Measurements from ENCODE around the gene MYO16.

MYO16 gene

DNA sequence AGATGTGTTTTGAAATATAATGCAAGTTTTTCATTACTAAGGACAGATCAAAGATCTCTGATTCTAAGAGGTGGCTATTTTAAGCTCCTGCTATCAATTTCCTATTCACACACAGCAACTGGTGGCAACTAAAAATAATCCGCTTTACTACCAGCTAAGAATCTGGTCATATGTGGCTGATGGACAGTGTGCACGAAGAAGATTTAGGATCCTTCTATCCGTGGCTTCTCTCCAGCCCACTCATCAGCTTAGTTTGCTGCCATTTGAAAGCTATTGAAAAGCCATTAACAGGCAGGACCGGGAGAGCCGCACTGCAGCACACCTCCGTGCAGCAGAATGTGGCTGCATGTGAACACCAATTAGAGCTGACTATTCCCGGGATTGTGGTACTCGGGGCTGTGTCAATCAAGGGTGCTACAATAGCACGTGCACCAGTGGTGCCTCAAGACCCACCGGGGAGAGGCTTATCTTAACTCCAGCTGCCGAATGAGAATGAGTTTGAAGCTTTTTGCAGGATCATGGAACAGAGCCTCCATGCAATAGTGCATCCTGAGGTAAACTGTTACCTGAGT, at the start of gene MYO16:
TSS of gene MYO16 (plus strand) at position 431 of the 572 bp plus-strand sequence. CDS start 234 bp downstream, outside the sequence.
- H3K36me3 Mint-ChIP-seq (ENCODE audit: low read depth), result no peaks in the 10 kb centered on the region
- DNase-seq, result no peak
- no peak within 1 kb of the TSS for H3K27ac Mint-ChIP-seq
- no peaks in the 10 kb centered on the region for H3K4me1 Mint-ChIP-seq (ENCODE audit: low read depth)
- peaks cover 7% of the 10 kb centered on the region for H3K9me3 Mint-ChIP-seq
- no peak within 1 kb of the TSS for H3K4me3 Mint-ChIP-seq
- H3K27me3 Mint-ChIP-seq, result no peaks in the 10 kb centered on the region

DNA sequence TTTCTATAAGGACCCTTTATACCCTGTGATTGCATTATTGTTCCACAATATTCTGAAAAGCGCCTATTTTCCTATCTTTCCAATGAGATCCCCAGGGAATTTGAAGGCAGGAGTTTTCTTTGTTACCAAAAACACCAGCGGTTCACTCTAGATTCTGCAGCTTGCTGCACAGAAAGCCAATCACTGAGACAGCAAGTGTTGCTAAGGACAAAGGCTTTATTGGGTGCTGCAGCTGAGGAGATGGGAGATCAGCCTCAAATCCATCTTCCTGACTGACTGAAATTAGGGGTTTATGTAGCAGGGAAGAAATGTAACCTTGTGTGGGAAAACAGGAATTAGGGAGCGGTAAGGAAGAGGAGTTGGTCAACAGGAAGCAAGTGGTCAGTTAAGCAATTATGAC, 42.6 kb upstream of the MYO16 start:
- Mint-ChIP-seq H3K27ac (no peak overlapping the region), H3K36me3 (ENCODE audit: low read depth) (no peaks in the 10 kb centered on the region), H3K27me3 (peaks cover 8% of the 10 kb centered on the region), H3K4me1 (ENCODE audit: low read depth) (no peaks in the 10 kb centered on the region), H3K9me3 (peaks cover 8% of the 10 kb centered on the region), H3K4me3 (no peak overlapping the region)
- no peak for DNase-seq

DNA sequence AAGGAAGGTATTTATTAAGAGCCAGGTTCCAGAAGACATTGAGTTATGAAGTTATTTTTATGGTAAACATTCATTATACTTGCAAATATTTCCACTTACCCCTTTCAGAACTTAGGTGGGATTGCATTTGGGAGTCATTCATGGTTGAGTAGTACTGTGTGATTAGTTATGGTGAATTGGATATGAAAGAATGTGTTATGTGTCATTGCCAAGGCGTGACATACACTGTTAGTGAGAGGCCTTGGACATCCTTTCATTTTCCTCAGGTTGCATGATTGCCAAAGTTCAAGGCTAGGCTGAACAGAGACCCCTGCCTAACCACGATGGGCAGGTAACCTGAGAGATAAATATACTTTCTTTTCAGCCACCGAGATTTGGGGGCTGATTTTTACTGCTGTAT, 40.9 kb upstream of the MYO16 start:
- Mint-ChIP-seq H3K9me3 (peaks cover 8% of the 10 kb centered on the region), H3K36me3 (ENCODE audit: low read depth) (no peaks in the 10 kb centered on the region), H3K27me3 (peaks cover 3% of the 10 kb centered on the region), H3K4me3 (no peak overlapping the region), H3K4me1 (ENCODE audit: low read depth) (no peaks in the 10 kb centered on the region), H3K27ac (no peak overlapping the region)
- no peak for DNase-seq

DNA sequence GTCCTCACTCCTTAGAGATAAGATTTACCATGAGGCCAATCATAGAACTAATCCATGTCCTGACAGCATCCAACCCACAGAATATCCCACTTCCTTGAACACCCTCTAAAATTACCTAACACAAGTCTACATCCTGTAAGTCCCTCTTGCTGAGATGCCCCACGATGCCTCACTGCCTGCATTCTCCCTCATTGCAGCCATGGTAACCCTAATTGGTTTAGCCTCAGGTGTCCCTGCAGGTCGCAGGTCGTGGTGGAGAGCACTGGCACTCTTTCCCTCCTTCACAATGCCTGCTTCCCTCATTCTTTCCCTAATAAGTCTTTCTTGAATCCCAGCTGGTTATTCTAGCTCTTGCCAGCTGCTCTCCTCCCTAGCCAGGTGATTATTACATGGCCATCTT, 35.3 kb upstream of the MYO16 start:
- Mint-ChIP-seq H3K4me3 (no peak overlapping the region), H3K9me3 (no peaks in the 10 kb centered on the region), H3K36me3 (ENCODE audit: low read depth) (no peaks in the 10 kb centered on the region), H3K4me1 (ENCODE audit: low read depth) (no peaks in the 10 kb centered on the region), H3K27ac (no peak overlapping the region), H3K27me3 (peaks cover 17% of the 10 kb centered on the region)
- no peak for DNase-seq

DNA sequence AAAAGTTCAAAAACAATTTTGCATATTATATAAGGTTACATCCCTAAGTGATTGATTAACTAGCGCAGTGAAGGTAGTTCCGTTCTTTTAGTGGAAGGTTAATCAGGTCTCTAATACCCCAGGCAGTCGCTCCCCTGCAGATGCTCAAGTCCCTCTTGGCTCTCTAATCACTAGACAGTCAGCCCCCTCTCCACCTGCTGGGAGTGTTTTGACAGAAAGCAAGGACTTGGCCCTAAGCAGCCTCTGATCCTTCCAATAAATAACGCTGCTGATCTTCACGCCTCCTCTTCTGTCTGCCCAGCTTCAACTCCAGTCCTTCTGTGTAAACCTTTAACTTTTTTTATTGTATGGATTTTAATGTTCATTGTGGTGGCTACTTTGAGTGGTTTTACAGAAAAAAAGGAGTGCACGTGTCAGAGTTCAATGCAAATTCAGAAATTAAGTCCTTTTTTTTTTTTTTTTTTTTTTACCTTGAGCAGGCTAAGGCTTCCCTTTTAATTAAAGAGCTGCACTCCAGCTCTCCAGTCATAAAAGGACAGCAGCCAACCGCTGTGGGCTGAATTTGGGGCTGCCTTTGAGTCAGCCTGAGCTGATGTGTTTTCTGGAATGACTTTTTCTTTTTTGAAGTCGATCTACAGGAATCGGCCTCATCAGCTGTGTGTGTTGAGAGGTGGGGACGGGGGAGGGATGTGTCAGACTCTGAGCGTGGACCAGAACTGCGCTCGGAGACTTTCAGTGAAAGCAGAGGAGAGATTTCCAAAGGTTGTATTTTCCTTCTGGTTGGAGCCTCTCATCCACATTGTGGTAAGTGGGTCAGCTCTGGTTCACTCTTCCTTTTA, 33.8 kb upstream of the MYO16 start:
- Mint-ChIP-seq H3K4me1 (ENCODE audit: low read depth) (no peaks in the 10 kb centered on the region), H3K36me3 (ENCODE audit: low read depth) (no peaks in the 10 kb centered on the region), H3K27ac (no peak overlapping the region), H3K4me3 (no peak overlapping the region), H3K9me3 (peaks cover 5% of the 10 kb centered on the region), H3K27me3 (peaks cover 15% of the 10 kb centered on the region)
- DNase-seq, result no peak

DNA sequence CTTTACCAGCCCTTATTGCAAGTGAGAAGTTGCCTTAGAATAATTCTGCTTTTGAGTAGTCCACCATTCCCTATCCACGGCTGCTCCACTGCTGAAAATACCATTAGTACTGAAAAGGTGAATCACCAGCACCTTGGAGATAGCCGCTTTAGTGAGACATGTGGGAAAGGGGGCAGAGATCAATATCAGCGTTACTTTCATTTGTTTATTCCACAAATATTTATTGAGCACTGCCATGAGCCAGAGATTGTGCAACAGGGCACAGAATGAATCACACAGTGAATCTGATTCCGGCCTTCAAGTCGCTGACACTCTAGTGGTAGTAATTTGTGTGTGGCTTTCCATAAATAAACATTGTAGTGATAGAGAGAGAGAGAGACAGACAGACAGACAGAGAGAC, 31.5 kb upstream of the MYO16 start:
- Mint-ChIP-seq H3K9me3 (peaks cover 10% of the 10 kb centered on the region), H3K27me3 (peaks cover 15% of the 10 kb centered on the region), H3K36me3 (ENCODE audit: low read depth) (no peaks in the 10 kb centered on the region), H3K4me1 (ENCODE audit: low read depth) (no peaks in the 10 kb centered on the region), H3K27ac (no peak overlapping the region), H3K4me3 (no peak overlapping the region)
- DNase-seq, result no peak

DNA sequence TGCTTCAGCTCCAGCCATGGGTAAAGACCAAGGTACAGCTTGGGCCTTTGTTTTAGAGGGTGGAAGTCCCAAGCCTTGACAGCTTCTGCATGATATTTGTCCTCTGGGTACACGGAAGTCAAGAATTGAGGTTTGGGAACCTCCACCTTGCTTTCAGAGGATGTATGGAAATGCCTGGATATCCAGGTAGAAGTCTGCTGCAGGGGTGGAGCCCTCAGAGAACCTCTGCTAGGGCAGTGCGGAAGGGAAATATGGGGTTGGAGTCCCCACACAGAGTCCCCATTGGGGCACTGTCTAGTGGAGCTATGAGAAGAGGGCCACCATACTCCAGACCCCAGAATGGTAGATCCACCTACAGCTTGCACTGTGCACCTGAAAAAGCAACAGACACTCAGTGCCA, 23.0 kb upstream of the MYO16 start:
- no peaks in the 10 kb centered on the region for H3K36me3 Mint-ChIP-seq (ENCODE audit: low read depth)
- no peaks in the 10 kb centered on the region for H3K4me1 Mint-ChIP-seq (ENCODE audit: low read depth)
- DNase-seq, result no peak
- H3K27me3 Mint-ChIP-seq, result peaks cover 5% of the 10 kb centered on the region
- no peak overlapping the region for H3K4me3 Mint-ChIP-seq
- peaks cover 20% of the 10 kb centered on the region for H3K9me3 Mint-ChIP-seq
- no peak overlapping the region for H3K27ac Mint-ChIP-seq

DNA sequence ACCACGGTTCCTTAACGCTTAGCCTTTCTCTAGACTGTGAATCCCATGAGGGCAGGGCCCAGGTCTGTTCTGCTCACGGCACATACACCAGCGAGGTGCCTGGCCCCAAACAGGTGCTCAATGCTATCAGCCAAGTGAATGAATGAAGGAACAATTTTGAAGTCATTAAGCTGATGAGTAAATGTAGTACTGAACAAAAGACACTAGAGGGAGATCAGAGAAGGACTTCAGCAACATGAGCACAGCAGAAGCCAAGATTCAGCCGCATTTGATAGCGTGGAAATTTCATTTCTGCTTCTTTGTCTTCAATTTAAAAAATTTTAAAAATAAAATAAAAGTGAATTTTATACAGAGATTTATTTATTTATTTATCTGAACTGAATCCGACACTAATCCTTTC, 20.1 kb upstream of the MYO16 start:
- Mint-ChIP-seq H3K4me1 (ENCODE audit: low read depth) (no peaks in the 10 kb centered on the region), H3K9me3 (peaks cover 15% of the 10 kb centered on the region), H3K36me3 (ENCODE audit: low read depth) (no peaks in the 10 kb centered on the region), H3K27ac (no peak overlapping the region), H3K27me3 (peaks cover 5% of the 10 kb centered on the region), H3K4me3 (no peak overlapping the region)
- DNase-seq, result no peak

DNA sequence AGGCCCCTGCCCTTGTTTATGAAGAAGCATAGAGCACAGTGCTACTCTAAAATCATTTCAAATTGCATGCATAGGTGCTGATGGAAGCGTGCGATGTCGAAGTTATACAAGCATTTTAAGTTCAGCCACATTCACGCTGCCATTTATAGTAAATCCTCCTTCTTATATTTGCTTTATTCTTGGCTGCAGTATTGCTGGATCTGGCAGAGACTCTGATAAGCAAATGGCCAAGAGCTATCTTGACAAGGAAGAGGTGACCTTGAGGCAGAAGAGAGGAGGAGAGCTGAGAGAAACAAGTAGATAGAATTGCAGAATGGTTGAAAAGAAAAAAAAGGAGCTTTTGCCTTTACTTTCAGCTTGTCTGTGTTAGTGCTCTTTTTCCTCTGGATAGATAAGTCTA, 18.9 kb upstream of the MYO16 start:
- DNase-seq, result no peak
- H3K36me3 Mint-ChIP-seq (ENCODE audit: low read depth), result no peaks in the 10 kb centered on the region

DNA sequence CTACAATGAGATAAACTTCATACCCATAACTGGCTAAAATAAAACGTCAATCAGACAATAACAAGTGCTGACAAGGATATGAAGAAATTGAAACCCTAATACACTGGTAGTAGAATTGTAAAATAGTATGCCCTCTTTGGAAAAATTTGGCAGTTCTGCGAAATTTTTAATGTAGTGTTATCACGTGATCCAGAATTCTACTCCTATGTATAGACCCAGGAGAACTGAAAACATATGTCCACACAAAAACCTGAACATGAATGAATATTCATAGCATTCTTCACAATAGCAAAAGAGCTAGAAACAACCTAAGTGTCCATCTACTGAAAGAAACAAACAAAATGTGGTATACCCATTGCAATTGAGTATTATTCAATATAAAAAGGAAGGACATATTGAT, 14.2 kb upstream of the MYO16 start:
- Mint-ChIP-seq H3K27me3 (no peaks in the 10 kb centered on the region), H3K9me3 (no peaks in the 10 kb centered on the region), H3K4me1 (ENCODE audit: low read depth) (no peaks in the 10 kb centered on the region), H3K27ac (no peak overlapping the region), H3K4me3 (no peak overlapping the region), H3K36me3 (ENCODE audit: low read depth) (no peaks in the 10 kb centered on the region)
- DNase-seq, result no peak

More for the DNA sequence above, 18.9 kb upstream of the MYO16 start:
- H3K27ac Mint-ChIP-seq, result no peak overlapping the region
- peaks cover 5% of the 10 kb centered on the region for H3K27me3 Mint-ChIP-seq
- H3K9me3 Mint-ChIP-seq, result peaks cover 15% of the 10 kb centered on the region
- no peaks in the 10 kb centered on the region for H3K4me1 Mint-ChIP-seq (ENCODE audit: low read depth)
- no peak overlapping the region for H3K4me3 Mint-ChIP-seq

DNA sequence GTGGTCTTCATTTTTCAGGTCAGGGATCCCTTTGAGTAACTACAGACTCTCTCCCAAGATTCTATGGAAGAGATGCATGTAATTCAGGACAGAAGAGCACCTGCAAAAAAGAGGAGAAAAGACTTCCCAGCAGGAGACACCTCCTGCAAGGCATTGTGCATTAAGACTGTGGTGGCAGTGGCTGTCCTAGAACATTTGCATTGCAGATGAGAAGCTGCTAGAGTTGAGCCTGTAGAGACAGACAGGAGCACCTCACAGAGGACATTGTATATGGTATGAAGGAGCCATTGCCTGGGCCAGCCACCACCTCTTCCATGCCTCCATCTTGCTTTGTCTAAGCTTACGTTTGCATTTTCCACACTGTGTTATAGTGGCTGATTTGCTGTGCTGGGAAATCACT, 11.2 kb upstream of the MYO16 start:
- no peaks in the 10 kb centered on the region for H3K9me3 Mint-ChIP-seq
- H3K4me1 Mint-ChIP-seq (ENCODE audit: low read depth), result no peaks in the 10 kb centered on the region
- H3K4me3 Mint-ChIP-seq, result no peak overlapping the region
- no peaks in the 10 kb centered on the region for H3K27me3 Mint-ChIP-seq
- no peaks in the 10 kb centered on the region for H3K36me3 Mint-ChIP-seq (ENCODE audit: low read depth)
- DNase-seq, result no peak
- no peak overlapping the region for H3K27ac Mint-ChIP-seq

DNA sequence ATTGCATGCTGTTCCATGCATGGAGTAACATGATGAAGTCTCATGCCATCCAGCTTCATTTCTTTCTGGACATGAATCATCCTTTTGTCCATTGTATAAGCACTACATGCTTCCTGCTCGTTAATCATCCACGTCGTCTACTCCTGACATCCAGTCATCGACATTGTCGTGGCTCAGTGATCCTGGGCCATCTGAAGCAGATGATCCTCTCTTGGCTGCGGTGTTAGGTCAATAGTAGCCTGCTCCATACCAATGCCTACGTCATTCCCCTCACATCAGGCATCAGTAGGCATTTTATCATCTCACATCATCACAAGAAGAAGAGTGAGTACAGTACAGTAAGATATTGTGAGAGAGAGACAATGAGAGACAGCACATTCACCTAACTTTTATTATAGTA, 7.9 kb upstream of the MYO16 start:
- no peak for DNase-seq
- H3K4me3 Mint-ChIP-seq, result no peak overlapping the region
- H3K9me3 Mint-ChIP-seq, result peaks cover 7% of the 10 kb centered on the region
- H3K27me3 Mint-ChIP-seq, result no peaks in the 10 kb centered on the region
- H3K36me3 Mint-ChIP-seq (ENCODE audit: low read depth), result no peaks in the 10 kb centered on the region
- H3K27ac Mint-ChIP-seq, result no peak overlapping the region
- H3K4me1 Mint-ChIP-seq (ENCODE audit: low read depth), result no peaks in the 10 kb centered on the region

DNA sequence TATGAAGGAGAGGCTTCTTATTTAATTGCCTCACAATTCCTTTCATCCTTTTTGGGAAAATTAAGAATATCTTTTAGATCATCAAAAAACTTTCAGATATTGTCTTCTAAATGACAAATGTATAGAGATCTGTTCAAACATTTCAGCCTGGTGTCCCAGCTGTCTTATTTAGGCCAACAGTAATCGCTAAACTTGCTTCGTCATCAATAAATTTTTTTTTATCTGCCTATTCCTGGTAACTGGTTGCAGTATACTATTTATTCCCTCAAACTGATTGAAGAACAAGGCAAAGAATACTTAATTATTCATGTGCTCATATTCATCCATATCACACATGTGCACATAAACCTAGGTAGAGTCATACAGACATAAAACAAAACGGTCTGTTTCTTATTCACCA, 5.3 kb upstream of the MYO16 start:
- Mint-ChIP-seq H3K27ac (no peak overlapping the region), H3K9me3 (peaks cover 7% of the 10 kb centered on the region), H3K36me3 (ENCODE audit: low read depth) (no peaks in the 10 kb centered on the region), H3K4me3 (no peak overlapping the region), H3K4me1 (ENCODE audit: low read depth) (no peaks in the 10 kb centered on the region), H3K27me3 (no peaks in the 10 kb centered on the region)
- DNase-seq, result no peak

DNA sequence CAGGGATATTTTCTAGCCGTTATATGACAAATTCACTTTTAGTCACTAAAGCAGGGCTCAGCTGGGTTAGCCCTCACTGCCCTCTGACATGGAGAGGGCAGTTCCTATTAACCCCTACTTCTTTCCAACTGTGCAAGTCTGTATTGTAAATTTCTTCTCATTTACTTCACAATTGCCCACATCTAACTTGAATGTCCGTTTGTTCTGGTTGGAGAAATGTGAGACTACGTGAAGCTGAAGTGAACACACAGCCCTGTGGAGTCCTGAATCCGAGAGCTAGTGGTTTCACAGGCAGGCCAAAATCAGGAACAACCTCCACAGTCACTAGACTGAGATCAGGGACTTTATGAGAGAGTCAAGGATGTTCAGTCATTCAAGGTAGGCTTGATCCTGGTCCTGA, 4.4 kb upstream of the MYO16 start:
- no peak overlapping the region for H3K4me3 Mint-ChIP-seq
- no peaks in the 10 kb centered on the region for H3K4me1 Mint-ChIP-seq (ENCODE audit: low read depth)
- no peak overlapping the region for H3K27ac Mint-ChIP-seq
- H3K27me3 Mint-ChIP-seq, result no peaks in the 10 kb centered on the region
- no peak for DNase-seq
- H3K9me3 Mint-ChIP-seq, result peaks cover 7% of the 10 kb centered on the region
- H3K36me3 Mint-ChIP-seq (ENCODE audit: low read depth), result no peaks in the 10 kb centered on the region

DNA sequence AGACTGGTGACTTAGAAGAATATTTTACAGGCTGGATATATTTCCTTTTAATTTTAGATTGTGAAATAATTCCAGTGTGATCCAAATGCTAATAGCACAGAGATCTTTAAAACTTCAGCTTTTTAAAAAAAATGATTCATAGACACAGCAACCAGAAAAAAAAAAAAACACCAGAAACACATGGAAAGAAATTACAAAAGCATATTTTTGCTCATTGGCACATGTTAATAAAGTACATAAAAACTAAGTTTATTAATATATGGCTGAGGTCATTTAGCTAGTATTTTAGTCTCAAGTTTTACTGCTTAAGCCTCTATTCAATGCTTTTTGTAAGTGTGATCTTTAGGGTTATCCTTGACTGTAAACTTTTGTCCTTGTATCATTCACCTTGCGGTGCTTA, 577 bp downstream of the MYO16 start:
- H3K4me1 Mint-ChIP-seq (ENCODE audit: low read depth), result no peaks in the 10 kb centered on the region
- peaks cover 5% of the 10 kb centered on the region for H3K9me3 Mint-ChIP-seq
- DNase-seq, result no peak
- H3K36me3 Mint-ChIP-seq (ENCODE audit: low read depth), result no peaks in the 10 kb centered on the region
- no peak overlapping the region for H3K27ac Mint-ChIP-seq
- H3K27me3 Mint-ChIP-seq, result no peaks in the 10 kb centered on the region
- no peak overlapping the region for H3K4me3 Mint-ChIP-seq
